NCI-H1436 treated with DMSO at 0.1 percent for 48 hours (cell line): Measurements from ENCODE around the gene CCDC137.

Experiments
- DNase-seq: peaks from one replicate; lab custom pipeline; 2025; lab: John Stamatoyannopoulos, UW

Gene CCDC137

GRCh38 chr17:81715872-81716673 lies 49.5 kb downstream of the CCDC137 start:
- DNase-seq, result no peak

GRCh38 chr17:81716674-81716996 lies 50.1 kb downstream of the CCDC137 start:
- DNase-seq, result no peak

- no peak for DNase-seq
Observed at GRCh38 chr17:81717049-81717765, 50.7 kb downstream of the CCDC137 start.

GRCh38 chr17:81717766-81718089 lies 51.2 kb downstream of the CCDC137 start:
- DNase-seq, result no peak

GRCh38 chr17:81719410-81720266 lies 53.1 kb downstream of the CCDC137 start:
- DNase-seq, result no peak

GRCh38 chr17:81720267-81721071 lies 53.9 kb downstream of the CCDC137 start:
- no peak for DNase-seq

- DNase-seq, result no peak
Observed at GRCh38 chr17:81722184-81723120, 55.9 kb downstream of the CCDC137 start.
